ENCODE data around the gene FSD2.
A peak's percentile ranks its signal among the peaks of the same experiment; 100 is the strongest.
"Not testable (repeated sequence)": the region's sequence is repeated elsewhere in the genome, so short reads cannot be mapped to it uniquely, and the experiment has no call there.

Gene FSD2

DNA sequence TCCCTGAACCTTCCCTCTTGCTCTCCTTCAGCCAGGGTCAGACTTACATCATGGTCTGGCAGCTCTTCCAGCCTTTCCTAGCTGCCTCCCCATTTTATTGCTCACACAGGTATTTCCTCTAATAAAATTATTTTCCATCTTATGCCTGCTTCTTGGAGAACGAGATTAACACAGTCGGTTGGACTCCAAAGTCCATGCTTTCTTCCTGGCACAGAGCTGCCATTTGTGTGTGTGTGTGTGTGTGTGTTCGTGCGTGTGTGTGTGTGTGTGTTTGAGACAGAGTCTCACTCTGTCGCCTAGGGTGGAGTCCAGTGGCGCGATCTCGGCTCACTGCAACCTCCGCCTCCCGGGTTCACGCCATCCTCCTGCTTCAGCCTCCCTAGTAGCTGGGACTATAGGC lies 15.5 kb downstream of the FSD2 start:
- no peak for DNase-seq

DNA sequence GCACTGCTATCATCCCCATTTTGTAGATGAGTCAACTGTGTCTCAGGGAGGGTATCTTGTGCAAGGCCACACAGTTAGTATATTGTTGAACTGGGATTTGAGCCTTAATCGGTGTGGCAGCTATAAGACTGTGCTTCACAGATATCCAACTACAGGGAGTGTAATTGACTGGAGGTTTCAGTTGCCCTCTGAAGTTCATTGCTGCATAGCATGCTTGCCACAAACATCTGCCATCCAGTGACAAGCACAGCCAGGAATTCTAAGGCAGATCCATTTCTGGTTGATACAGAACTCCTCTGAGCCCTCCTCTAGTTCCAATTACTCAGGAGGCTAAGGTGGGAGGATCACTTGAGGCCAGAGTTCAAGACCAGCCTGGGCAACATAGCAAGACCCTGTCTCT lies 16.4 kb downstream of the FSD2 start:
- no peak for DNase-seq

DNA sequence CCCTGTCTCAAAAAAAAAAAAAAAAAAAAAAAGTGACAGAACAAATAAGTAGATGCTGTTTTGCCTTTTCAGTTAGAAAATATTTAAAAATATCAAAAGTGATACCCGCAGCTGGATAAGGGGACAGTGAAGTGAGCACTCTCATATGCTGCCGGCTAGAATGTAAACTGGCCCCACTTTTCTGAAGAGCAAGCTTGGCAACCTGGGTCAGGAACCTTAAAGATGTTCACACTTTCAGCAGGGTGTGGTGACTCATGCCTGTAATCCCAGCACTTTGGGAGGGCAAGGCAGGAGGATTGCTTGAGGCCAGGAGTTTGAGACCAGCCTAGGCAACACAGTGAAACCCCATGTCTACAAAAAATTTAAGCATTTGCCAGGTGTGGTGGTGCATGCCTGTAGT lies 17.4 kb downstream of the FSD2 start:
- no peak for DNase-seq

DNA sequence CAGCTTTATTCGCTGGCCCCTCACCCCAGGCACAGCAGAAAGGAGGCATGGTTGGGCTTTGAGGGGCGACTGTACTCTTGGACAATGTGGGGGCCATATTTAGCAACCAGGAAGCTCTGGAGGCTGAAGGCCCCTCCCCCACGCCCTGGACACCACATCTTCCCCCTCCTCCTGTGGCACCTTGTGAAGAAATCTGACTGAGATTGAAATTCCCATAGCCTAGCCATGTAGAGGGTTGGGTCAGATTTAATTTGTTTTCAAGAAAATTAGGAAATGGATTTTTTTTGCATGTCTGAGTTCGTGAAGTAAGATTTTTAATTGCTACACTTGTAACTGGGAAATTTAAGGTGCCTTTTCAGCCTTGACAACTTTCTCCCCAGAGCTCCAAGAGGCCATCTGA lies 24.5 kb downstream of the FSD2 start:
- DNase-seq = no peak

DNA sequence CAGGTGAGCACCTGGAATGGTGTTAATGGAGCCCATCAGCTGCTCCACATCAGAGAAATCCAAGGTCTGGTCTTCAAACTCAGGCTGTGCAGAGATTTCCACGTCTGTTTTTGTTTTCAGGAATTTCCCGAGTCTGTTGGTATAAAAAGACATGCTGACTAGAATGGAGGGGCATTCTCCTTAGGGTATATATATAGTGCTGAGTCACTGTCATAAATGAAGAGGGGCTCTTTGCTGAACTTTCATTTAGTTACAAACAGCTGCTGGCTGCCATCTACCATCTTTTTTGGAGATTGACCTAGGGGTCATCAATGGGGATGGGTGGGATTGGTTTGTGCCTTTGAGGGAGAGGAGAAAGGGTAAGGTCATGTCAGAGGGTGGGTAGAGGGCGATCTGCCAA lies 27.1 kb downstream of the FSD2 start:
- DNase-seq = no peak

DNA sequence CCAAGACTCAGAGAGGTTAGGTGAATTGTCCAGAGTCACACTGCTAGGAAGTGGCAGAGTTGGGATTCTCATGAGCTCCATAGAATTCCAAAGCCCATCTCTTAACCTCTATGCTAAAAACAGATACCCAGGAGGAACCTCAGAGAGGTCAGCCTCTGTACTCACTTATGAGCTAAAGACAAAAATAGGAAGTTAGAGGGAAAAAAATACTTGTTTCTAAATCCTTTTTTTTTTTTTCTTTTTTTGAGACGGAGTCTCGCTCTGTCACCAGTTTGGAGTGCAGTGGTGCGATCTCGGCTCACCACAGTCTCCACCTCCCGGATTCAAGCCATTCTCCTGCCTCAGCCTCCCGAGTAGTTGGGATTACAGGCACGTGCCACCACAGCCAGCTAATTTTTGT lies 31.4 kb downstream of the FSD2 start:
- DNase-seq = no peak

DNA sequence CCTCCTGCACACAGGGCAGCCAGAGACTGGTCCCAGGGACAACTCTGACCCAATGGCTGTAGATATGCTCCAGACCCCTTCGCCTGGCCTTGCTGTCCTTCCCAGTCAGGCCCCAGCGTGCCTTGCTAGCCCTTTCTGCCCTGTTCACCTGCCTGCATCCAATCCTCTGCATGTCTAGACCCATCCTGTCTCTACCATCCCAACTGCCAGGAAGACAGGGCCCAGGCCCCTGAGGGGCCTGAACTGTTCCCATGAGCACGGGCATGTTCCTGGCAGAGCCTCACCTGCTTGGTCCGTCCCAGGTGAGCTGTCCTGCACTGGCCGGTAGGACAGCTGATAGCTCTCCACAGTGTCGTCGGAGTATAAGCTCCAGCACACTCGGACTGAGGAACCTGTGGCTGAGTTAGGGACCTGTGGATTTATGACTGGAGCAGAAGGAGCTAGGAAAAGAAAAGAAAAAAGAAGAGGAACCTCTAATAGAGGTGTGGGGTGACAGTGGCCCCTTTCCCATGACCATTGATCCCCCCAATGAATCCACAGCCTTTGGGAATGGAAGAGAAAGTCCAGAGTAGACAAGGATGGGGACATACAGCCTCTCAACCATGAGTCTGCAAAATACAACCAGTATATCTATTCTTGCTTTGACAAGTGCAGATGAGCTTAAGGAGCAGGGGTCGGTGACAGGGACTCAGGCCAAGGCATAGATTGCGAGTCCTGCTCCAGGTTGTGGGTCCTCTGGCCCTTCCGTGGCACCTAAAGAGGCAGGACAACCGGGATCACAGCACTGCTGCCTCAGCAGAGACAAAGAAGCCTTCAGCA lies 33.9 kb downstream of the FSD2 start:
- no peak for DNase-seq

DNA sequence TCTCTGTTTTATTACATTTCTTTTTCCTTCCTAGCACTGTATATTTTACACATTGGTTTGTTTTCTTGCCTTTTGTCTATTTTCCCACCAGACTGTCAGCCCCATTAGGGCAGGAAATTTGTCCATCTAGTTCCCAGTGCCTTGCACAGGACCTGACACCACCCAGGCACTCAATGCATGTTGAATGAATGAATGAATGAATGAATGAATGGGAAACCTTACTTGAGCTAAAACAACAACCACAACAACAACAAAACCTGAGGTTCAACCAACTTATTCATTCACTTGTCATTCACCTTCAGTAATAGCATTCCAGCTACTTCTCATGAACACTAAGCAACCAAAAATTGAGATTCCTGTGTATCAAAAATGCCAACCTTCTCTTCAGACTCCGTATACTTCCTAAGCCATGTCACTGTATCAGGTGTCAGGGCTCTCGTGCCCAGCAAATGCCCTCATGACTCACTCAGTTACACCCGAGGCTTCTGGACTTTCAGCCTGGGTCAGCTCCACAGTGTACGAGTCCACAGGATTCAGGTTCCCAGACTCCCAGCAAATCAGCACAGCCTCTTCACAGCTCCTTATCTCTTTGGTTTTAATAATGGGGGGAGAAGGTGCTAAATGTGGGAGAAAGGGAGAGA lies 37.3 kb downstream of the FSD2 start:
- DNase-seq = no peak

DNA sequence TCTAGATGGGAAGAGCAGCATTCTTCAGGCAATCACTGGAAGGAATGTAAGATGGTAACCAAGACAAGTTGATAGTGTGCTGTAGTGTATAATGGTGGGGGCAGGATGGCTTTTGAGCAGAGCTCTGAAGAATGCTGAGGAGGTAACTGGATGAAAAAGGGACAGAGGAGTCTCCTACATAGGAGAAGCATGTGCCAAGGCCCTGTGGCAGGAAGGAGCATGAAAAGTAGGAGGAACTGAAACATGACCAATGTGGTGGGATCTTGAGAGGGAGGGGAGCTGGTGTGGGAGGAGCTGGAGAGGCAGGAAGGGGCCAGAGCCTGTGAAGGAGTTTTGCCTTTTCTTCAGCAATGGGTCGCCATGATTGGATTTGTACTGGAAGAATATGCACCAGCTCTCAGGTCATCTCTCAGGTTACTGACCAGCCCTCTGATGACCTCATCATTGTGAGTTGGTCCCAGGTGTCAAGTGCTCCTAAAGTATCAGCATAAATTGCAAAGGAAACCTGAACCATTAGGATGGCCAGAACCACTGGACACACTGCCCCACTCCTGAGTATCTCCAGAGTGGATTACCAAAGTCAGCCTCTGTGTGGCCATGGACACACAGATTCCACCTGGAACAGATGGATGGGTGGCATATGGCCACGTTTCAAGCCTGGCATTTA lies 38.6 kb downstream of the FSD2 start:
- no peak for DNase-seq

DNA sequence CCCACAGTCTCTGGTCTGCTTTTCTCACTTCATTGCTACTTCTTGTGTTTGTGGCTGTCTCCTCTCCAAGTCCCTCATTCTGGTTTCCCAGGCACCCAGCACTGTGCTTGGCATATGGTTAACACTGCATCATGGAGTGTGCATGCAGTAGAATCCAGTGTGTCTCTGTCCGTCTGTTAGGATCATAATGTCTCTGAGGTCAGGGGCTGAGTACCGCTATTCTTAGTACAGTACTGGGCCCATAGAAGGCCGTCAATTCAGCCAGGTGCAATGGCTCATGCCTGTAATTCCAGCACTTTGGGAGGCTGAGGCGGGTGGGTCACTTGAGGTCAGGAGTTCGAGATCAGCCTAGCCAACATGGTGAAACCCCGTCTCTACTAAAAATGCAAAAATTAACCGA lies 39.7 kb downstream of the FSD2 start:
- not testable (repeated sequence) for DNase-seq

DNA sequence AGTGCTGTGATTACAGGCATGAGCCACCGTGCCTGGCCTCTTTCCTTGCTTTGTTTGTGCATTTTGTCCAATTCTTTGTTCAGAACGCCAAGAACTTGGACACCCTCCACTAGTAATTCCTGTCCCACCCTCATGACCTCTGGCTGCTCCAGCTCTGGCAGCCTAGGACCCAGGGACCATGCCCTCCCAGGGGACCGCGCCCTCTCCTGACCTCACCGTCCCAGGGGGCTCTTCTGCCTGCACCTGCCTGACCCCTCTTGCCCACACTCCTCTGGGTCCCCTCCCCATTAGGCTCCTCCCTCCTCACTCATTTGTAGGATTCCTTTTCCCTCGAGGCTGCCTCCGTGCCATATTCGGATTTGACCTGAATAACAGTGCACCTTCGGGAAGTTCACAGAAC lies 41.1 kb downstream of the FSD2 start:
- no peak for DNase-seq

DNA sequence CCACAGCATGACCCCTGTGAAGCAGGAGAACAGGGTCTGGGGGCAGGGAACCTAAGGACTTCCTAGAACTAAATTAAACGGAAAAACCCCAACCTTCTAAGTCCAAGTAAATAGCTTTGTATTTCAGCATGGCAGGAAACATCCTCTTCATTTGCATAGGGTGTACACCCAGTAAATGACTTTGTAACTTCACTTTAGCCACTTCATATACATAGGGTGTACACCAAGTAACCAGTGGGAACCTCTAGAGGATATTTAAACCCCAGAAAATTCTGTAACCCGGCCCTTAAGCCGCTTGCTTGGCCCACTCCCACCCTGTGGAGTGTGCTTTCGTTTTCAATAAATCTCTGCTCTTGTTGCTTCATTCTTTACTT lies 41.8 kb downstream of the FSD2 start:
- DNase-seq = no peak

DNA sequence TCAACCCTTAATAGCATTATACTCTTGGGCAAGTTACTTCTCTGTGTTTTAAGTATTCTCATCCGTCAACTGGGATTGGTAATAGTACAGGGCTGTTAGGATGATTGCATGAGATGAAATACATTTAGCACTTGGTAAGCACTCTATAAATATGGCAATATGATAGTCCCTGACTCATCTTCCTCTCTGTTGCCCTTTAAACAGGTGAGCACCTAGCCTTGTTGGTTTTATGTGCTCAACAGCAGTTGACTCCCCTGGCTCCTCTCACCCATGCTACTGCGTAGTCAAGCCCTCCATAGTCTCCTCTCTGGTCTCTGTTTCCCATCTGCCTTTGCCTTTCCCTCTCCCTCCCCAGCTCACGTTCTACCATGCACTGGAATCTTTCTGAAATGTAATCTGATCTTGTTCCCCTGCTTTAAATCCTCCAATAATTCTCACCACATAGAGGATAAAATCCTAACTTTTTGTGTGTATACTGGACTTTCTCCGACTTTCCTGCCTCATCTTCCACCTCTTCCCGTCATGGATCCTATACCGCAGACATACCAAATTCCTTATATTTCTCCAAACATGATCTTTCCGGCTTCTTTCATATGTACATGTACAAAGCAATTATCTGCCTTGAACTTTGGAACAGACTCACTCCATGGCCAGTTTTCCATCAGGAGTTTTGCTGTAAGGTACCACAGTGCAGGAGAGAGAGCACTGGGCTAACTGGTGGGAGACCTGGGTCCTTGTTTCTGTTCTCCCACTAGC lies 42.3 kb downstream of the FSD2 start:
- DNase-seq = no peak

DNA sequence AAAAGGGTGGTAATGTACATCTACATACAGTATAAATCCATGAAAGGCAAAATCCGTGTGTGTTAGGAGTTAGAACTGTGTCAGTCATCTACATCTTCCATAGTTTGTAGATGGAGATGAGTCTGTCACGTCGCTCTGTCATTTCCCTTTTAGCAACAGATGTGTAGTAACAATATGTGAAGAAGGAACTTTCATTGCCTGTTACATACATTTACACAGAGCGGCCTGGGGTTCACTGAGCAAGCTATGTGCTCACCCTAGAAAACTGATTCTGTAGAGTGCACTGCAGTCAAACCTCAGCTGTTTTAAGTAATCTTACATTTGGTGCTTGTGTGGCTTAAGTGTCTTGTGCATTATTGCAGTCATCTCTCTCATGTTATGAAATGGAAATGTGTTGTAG lies 54.6 kb downstream of the FSD2 start:
- DNase-seq = no peak

DNA sequence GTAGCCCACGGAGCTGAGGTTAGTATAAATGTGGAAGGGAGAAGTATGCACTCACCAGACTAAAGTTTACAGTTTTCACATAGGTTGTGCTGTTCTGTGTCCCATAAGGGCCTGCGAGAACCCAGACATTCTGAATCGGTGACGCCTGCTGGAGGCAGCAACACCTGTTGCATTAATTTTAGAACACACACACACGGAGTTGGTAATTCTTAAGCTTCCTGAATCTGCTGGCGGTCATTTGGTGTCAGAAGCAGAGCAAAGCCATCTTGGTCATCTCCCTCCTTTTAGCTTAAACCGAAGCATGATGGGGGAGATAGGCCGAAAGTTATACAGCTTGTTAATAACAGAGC lies 55.1 kb downstream of the FSD2 start:
- no peak for DNase-seq

DNA sequence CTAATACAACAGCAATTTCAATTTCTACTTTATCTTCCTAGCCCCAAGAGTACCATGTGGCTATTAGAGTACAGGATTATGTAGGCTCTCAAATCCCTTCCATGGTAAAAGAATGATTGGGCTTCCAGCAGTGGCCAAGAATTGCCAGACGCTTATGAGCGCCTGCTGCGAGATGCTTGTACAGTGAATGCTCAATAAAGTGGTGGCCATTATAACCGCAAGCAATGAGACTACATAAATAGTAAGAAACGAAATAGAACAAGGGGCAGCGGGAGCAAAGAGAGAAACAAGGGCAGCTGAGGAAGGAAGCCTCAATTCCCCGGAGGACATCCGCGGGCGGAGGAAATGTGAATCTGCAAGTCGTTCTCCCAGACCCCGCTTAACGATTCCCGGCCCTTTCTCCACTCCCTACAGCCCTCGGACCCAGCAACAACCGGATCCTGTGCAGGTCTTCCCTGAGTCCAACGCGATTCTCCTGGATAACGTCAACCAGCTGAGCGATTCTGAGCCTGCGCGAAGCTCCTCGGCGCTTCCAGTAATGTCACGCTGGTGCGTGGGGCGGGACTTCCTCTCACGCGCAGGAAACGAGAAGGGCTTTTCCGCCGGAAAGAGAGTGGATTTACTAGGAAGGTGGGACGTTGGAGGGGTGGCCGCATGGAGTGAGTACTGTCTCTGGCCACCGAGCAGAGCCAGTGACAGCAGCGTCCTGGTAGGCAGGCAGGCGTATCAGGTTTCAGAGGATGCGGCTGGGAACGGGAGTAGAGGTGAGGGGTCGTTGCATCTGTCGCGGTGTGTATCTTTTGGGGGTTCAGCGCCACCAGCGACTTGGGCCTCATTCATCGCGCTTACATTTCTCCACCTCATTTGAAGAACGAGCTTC lies 55.7 kb downstream of the FSD2 start:
- DNase-seq = peak; percentile 72

DNA sequence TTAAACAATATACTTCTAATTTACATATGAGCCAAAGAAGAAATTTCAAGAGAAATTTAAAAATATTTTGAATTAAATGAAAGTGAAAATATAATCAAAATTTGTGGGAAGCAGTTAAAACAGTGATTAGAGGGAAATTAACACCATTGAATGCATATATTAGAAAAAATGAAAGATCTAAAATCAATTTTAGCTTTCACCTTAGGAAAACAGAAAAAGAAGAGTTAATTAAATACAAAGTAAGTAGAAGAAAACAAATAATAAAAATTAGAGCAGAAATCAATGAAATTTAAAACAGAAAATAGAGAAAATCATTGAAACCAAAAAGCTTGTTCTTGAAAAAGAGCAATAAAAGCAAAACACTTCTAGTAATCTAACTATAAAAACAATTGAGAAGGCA lies 57.6 kb downstream of the FSD2 start:
- DNase-seq = no peak

DNA sequence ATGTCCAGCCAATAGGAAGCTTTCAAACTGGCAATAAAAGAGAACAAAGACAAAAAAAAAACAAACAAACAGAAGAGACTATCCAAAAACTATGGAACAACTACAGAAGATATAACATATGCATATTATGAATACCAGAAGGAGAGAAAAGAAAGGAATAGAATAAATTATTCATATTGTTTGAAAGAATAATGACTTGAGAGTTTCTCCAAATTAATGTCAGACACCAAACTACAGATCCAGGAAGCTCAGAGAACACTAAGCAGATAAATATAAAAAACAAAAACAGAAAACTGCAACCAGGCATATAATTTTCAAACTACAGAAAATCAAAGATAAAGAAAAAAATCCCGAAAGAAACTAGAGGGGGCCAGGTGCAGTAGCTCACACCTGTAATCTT lies 62.1 kb downstream of the FSD2 start:
- no peak for DNase-seq

DNA sequence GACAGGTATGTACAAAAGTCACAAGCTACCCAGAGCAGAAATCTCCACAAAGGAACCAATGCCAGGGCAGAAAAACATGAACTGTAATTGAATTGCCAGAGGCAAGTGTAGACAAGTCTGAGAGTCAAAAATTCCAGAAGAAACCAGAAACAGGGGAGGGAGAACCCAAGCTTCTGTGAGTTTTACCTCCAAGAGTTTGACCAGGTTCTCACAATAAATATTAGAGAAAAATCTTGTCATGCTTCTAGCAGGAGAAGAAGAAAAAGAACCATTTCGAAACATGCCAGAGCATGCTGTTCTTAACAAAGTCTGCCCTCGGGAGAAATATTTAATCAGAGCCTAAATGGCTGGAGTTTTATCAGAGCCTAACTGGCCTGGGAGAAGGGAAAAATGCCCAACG lies 63.7 kb downstream of the FSD2 start:
- DNase-seq = no peak

DNA sequence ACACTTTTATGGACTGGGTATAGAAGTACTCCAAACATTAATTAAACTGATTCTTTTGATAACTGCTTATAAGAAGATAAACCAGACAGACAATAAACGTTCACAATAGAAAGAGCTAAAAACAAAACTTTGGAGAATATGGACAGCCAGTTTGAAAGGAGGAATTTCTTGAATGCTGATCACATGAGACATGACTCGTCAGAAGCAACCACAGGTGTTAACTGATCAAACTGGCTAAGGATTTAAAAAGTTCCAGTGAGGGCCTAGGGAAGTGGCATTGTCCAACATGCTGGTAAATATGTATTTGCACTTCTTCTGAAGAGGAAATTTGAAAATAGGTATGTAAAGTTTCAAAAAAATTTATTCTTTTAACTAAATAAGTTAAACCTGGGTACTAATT lies 66.8 kb downstream of the FSD2 start:
- no peak for DNase-seq

DNA sequence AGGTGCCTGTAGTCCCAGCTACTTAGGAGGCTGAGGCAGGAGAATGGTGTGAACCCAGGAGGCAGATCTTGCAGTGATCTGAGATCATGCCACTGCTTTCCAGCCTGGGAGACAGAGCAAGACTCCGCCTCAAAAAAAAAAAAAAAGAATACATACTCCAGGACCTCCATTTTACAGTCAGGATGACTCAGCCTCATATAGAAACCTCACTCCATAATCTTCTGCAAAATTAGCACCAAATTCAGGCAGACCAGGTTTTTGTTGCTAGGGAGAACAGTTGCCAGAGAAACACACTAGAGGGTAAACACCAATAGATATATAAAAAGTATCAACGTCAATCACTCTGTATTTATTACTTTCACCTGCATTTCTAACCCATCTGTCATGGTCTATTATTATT lies 67.9 kb downstream of the FSD2 start:
- no peak for DNase-seq

DNA sequence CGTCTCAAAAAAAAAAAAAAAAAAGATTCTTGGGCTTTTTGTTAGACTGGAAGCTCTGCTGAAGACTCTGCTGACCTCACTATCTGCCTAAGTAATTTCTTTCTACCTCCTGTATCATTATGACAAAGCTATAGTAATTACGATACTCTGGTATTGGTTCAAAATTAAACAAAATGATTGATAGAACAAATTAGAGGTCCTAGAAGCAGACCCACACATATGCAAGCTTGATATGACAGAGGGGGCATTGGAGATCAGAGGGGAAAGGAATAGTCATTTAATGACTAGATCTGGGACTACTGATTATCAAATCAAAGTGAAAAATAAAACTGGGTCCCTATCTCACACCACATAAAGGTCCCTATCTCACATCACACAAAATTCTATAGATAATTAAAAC lies 74.3 kb downstream of the FSD2 start:
- DNase-seq = no peak

All from effector CD8-positive, alpha-beta T cell (primary cell).